ENCODE results near the gene DCHS1.

DCHS1 gene

DNA sequence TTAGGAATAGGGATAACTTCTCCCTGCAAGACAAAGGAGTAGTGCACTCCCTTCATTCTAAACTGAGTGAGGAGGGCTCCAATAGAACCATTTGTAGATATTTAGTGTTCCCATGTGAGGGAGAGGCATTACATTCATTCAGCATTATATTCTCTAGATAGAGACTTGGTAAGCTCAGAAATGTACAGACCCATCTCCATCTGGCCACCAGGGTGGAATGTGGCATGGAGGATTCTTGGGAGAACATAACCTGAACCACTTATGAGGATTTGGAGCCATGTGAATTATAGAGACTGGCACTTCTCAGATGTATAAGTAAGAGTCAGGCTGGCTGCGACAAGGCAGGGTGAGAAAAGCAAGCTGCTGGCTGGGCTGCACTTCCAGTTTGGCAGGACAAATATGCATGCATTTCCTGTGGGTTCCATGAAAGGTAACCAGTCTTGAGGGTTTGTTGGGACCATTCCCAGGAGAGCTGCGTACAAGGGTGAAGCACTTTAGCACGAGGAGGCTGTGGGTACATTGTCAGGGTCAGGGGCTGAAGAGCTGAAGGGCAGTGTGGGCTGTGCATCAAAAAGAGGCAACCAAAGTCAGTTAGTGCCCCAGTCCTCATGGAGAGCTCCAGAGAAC, 61.4 kb downstream of the DCHS1 start:
- no peak overlapping the region for H3K23ac ChIP-seq (ENCODE audit: low read length)
- H3K9ac ChIP-seq (ENCODE audit: low read length), result no peak overlapping the region
- H2BK12ac ChIP-seq (ENCODE audit: low read length), result no peak overlapping the region
- no peaks in the 10 kb centered on the region for H3K9me3 ChIP-seq (ENCODE audit: insufficient read depth, low read depth, low read length)
- H3K4me3 ChIP-seq (ENCODE audit: low read depth, low read length), result no peak overlapping the region
- peaks cover 2 to 9% of the 10 kb centered on the region in 2 experiments for H3K36me3 ChIP-seq (ENCODE audit: control insufficient read depth in 1 of 2, insufficient read depth in 2 of 2, low read length in 2 of 2)
- no peak overlapping the region for H3K4me2 ChIP-seq (ENCODE audit: low read length)
- H3K79me2 ChIP-seq (ENCODE audit: control insufficient read depth, insufficient read depth, low read length, poor library complexity), result no peaks in the 10 kb centered on the region
- H4K91ac ChIP-seq (ENCODE audit: low read depth, low read length), result no peak overlapping the region
- no peak overlapping the region for H4K8ac ChIP-seq (ENCODE audit: low read depth, low read length)
- no peaks in the 10 kb centered on the region for H3K27me3 ChIP-seq (ENCODE audit: insufficient read depth, low read length)
- no peak overlapping the region for H2BK5ac ChIP-seq (ENCODE audit: low read depth, low read length, poor library complexity)
- H3K18ac ChIP-seq (ENCODE audit: low read length), result no peak overlapping the region
- no peaks in the 10 kb centered on the region for H3K79me1 ChIP-seq (ENCODE audit: low read length)
- H3K14ac ChIP-seq (ENCODE audit: low read length), result no peak overlapping the region
- H2AFZ ChIP-seq (ENCODE audit: insufficient read depth, low read length, poor library complexity), result no peak overlapping the region
- no peak overlapping the region for H2BK120ac ChIP-seq (ENCODE audit: insufficient read depth, low read length, poor library complexity)
- no peak overlapping the region for H4K12ac ChIP-seq (ENCODE audit: low read depth, low read length)
- DNase-seq, result no peak
- no peak overlapping the region for H2AK5ac ChIP-seq (ENCODE audit: low read length)
- H3K27ac ChIP-seq (ENCODE audit: low read depth, low read length), result no peak overlapping the region
- no CpG with 5 or more reads among the region's 3 CpGs for WGBS (ENCODE audit: extremely low coverage, insufficient coverage, insufficient read length)
- H3K4ac ChIP-seq (ENCODE audit: low read depth, low read length), result no peak overlapping the region
- peaks cover 0 to 4% of the 10 kb centered on the region in 2 experiments for H3K4me1 ChIP-seq (ENCODE audit: control insufficient read depth in 1 of 2, insufficient read depth in 2 of 2, low read length in 2 of 2)

GRCh38 chr11:6588018-6588417, 67.6 kb downstream of the DCHS1 start:
- no peaks in the 10 kb centered on the region for H3K27me3 ChIP-seq (ENCODE audit: insufficient read depth, low read length)
- no peak for DNase-seq
- H2AK5ac ChIP-seq (ENCODE audit: low read length), result no peak overlapping the region
- H3K79me1 ChIP-seq (ENCODE audit: low read length), result no peaks in the 10 kb centered on the region
- no peak overlapping the region for H3K18ac ChIP-seq (ENCODE audit: low read length)
- no peak overlapping the region for H3K9ac ChIP-seq (ENCODE audit: low read length)
- H2AFZ ChIP-seq (ENCODE audit: insufficient read depth, low read length, poor library complexity), result no peak overlapping the region
- H3K23ac ChIP-seq (ENCODE audit: low read length), result no peak overlapping the region
- H3K4ac ChIP-seq (ENCODE audit: low read depth, low read length), result no peak overlapping the region
- no peaks in the 10 kb centered on the region for H3K9me3 ChIP-seq (ENCODE audit: insufficient read depth, low read depth, low read length)
- H2BK12ac ChIP-seq (ENCODE audit: low read length), result no peak overlapping the region
- no peak overlapping the region for H4K8ac ChIP-seq (ENCODE audit: low read depth, low read length)
- H2BK120ac ChIP-seq (ENCODE audit: insufficient read depth, low read length, poor library complexity), result no peak overlapping the region
- H3K36me3 ChIP-seq (ENCODE audit: control insufficient read depth in 1 of 2, insufficient read depth in 2 of 2, low read length in 2 of 2), result no peaks in the 10 kb centered on the region
- no peak overlapping the region for H4K12ac ChIP-seq (ENCODE audit: low read depth, low read length)
- no peak overlapping the region for H4K91ac ChIP-seq (ENCODE audit: low read depth, low read length)
- no peak overlapping the region for H3K4me3 ChIP-seq (ENCODE audit: low read depth, low read length)
- no peak overlapping the region for H3K27ac ChIP-seq (ENCODE audit: low read depth, low read length)
- H2BK5ac ChIP-seq (ENCODE audit: low read depth, low read length, poor library complexity), result no peak overlapping the region
- no peak overlapping the region for H3K4me2 ChIP-seq (ENCODE audit: low read length)
- no peaks in the 10 kb centered on the region for H3K4me1 ChIP-seq (ENCODE audit: control insufficient read depth in 1 of 2, insufficient read depth in 2 of 2, low read length in 2 of 2)
- no peak overlapping the region for H3K14ac ChIP-seq (ENCODE audit: low read length)
- H3K79me2 ChIP-seq (ENCODE audit: control insufficient read depth, insufficient read depth, low read length, poor library complexity), result peaks cover 2% of the 10 kb centered on the region
- WGBS (ENCODE audit: extremely low coverage, insufficient coverage, insufficient read length), result no CpG with 5 or more reads among the region's 1 CpG

DNA sequence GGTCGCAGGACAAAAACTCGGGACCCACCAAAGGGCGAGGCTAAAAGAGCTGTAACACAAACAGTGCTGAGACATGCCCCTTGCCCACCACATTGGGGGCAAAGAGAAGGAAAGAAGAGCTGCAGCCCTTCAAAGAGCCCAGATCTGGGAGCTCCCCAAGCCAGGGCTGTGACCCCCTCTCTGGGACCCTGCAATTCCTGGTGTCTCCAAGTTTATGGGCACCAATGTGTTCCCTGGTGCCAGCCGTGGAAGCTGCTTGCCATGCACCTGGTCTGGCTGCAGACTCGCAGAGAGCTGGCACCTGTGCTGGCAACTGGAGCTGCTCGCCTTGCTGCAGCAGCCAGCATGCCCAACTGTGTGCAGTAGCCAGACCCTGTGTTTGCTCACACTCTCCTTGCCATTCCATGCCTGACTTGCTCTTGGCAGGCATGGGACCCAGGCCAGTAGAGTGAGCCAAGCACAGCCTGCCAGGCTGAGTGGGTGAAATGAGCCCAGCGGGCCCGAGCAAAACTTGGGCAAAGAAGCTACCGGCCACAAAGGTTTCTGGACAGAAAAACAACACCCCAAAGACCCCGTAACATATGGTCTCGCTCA, 68.2 kb downstream of the DCHS1 start:
- H3K36me3 ChIP-seq (ENCODE audit: control insufficient read depth in 1 of 2, insufficient read depth in 2 of 2, low read length in 2 of 2), result no peaks in the 10 kb centered on the region
- no peak overlapping the region for H4K12ac ChIP-seq (ENCODE audit: low read depth, low read length)
- no peak overlapping the region for H3K4me2 ChIP-seq (ENCODE audit: low read length)
- H2AFZ ChIP-seq (ENCODE audit: insufficient read depth, low read length, poor library complexity), result no peak overlapping the region
- no peak overlapping the region for H3K23ac ChIP-seq (ENCODE audit: low read length)
- H2BK120ac ChIP-seq (ENCODE audit: insufficient read depth, low read length, poor library complexity), result no peak overlapping the region
- no peak overlapping the region for H4K91ac ChIP-seq (ENCODE audit: low read depth, low read length)
- no peak overlapping the region for H2AK5ac ChIP-seq (ENCODE audit: low read length)
- no CpG with 5 or more reads among the region's 11 CpGs for WGBS (ENCODE audit: extremely low coverage, insufficient coverage, insufficient read length)
- DNase-seq, result no peak
- no peak overlapping the region for H2BK5ac ChIP-seq (ENCODE audit: low read depth, low read length, poor library complexity)
- no peaks in the 10 kb centered on the region for H3K4me1 ChIP-seq (ENCODE audit: control insufficient read depth in 1 of 2, insufficient read depth in 2 of 2, low read length in 2 of 2)
- H3K79me2 ChIP-seq (ENCODE audit: control insufficient read depth, insufficient read depth, low read length, poor library complexity), result peaks cover 2% of the 10 kb centered on the region
- no peak overlapping the region for H3K18ac ChIP-seq (ENCODE audit: low read length)
- H3K9me3 ChIP-seq (ENCODE audit: insufficient read depth, low read depth, low read length), result no peaks in the 10 kb centered on the region
- H3K4ac ChIP-seq (ENCODE audit: low read depth, low read length), result no peak overlapping the region
- H3K9ac ChIP-seq (ENCODE audit: low read length), result no peak overlapping the region
- H3K27me3 ChIP-seq (ENCODE audit: insufficient read depth, low read length), result no peaks in the 10 kb centered on the region
- H3K4me3 ChIP-seq (ENCODE audit: low read depth, low read length), result no peak overlapping the region
- H3K79me1 ChIP-seq (ENCODE audit: low read length), result no peaks in the 10 kb centered on the region
- no peak overlapping the region for H4K8ac ChIP-seq (ENCODE audit: low read depth, low read length)
- no peak overlapping the region for H3K14ac ChIP-seq (ENCODE audit: low read length)
- H3K27ac ChIP-seq (ENCODE audit: low read depth, low read length), result no peak overlapping the region
- no peak overlapping the region for H2BK12ac ChIP-seq (ENCODE audit: low read length)

- H3K4ac ChIP-seq (ENCODE audit: low read depth, low read length), result no peak overlapping the region
- no peaks in the 10 kb centered on the region for H3K79me1 ChIP-seq (ENCODE audit: low read length)
- H2AFZ ChIP-seq (ENCODE audit: insufficient read depth, low read length, poor library complexity), result no peak overlapping the region
- no peak overlapping the region for H4K91ac ChIP-seq (ENCODE audit: low read depth, low read length)
- no peak overlapping the region for H4K8ac ChIP-seq (ENCODE audit: low read depth, low read length)
- no peak overlapping the region for H3K9ac ChIP-seq (ENCODE audit: low read length)
- no peak overlapping the region for H4K12ac ChIP-seq (ENCODE audit: low read depth, low read length)
- no peak overlapping the region for H3K23ac ChIP-seq (ENCODE audit: low read length)
- DNase-seq, result no peak
- no peak overlapping the region for H3K14ac ChIP-seq (ENCODE audit: low read length)
- WGBS (ENCODE audit: extremely low coverage, insufficient coverage, insufficient read length), result no CpG with 5 or more reads among the region's 25 CpGs
- no peak overlapping the region for H2BK120ac ChIP-seq (ENCODE audit: insufficient read depth, low read length, poor library complexity)
- H2AK5ac ChIP-seq (ENCODE audit: low read length), result no peak overlapping the region
- peaks cover 2% of the 10 kb centered on the region for H3K79me2 ChIP-seq (ENCODE audit: control insufficient read depth, insufficient read depth, low read length, poor library complexity)
- no peaks in the 10 kb centered on the region for H3K4me1 ChIP-seq (ENCODE audit: control insufficient read depth in 1 of 2, insufficient read depth in 2 of 2, low read length in 2 of 2)
- no peaks in the 10 kb centered on the region for H3K27me3 ChIP-seq (ENCODE audit: insufficient read depth, low read length)
- H3K36me3 ChIP-seq (ENCODE audit: control insufficient read depth in 1 of 2, insufficient read depth in 2 of 2, low read length in 2 of 2), result no peaks in the 10 kb centered on the region
- H3K4me3 ChIP-seq (ENCODE audit: low read depth, low read length), result no peak overlapping the region
- no peak overlapping the region for H3K27ac ChIP-seq (ENCODE audit: low read depth, low read length)
- no peak overlapping the region for H2BK5ac ChIP-seq (ENCODE audit: low read depth, low read length, poor library complexity)
- no peak overlapping the region for H2BK12ac ChIP-seq (ENCODE audit: low read length)
- no peaks in the 10 kb centered on the region for H3K9me3 ChIP-seq (ENCODE audit: insufficient read depth, low read depth, low read length)
- H3K18ac ChIP-seq (ENCODE audit: low read length), result no peak overlapping the region
- H3K4me2 ChIP-seq (ENCODE audit: low read length), result no peak overlapping the region
These were observed 68.9 kb downstream of the DCHS1 start for GRCh38 chr11:6586434-6587359.

Measured in trophoblast cell (in vitro differentiated cells and primary cell).